ENCODE results near the gene EPGN. TPM values are rescaled to one million over a fixed set of nuclear protein-coding genes. Genes with fewer than 3 reads are reported as not detected.

EPGN gene
- total RNA-seq, 2 experiments from 2014 or later: not detected

DNA sequence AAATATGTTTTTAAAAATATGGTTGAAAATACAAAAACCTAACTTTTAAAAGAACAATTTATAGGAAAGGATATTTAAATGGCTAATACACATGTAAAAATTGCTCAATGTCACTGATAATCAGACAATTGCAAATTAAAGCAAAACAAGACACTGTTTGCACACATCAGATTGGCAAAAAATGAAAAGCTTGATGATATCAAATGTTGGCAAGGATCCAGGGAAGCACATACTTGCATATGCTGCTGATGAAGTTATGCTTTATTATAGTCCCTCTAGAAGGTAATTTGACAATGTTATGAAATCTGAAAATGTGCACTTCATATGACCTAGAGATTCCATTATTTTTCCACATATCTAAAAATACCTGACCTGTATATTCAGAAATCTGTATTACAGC is 45.7 kb upstream of the EPGN start:
- Histone ChIP-seq H3K4me2 (ENCODE audit: low read length) (no peak overlapping the region), H3K9me2 (ENCODE audit: insufficient read depth, low read length) (no peaks in the 10 kb centered on the region), H2AFZ (ENCODE audit: low read length) (no peak overlapping the region), H3K36me3 (ENCODE audit: insufficient read depth, low read length) (no peaks in the 10 kb centered on the region), H4K20me1 (ENCODE audit: insufficient read depth, low read length) (no peaks in the 10 kb centered on the region), H3K79me2 (ENCODE audit: insufficient read depth, low read depth, low read length) (no peaks in the 10 kb centered on the region), H3K4me3 (ENCODE audit: low read depth, low read length, poor library complexity, severe bottlenecking) (no peak overlapping the region), H3K27ac (ENCODE audit: low read depth, low read length, poor library complexity, severe bottlenecking) (no peak overlapping the region), H3K9me3 (ENCODE audit: low read length) (no peaks in the 10 kb centered on the region), H3K4me1 (ENCODE audit: insufficient read depth, low read length, poor library complexity, severe bottlenecking) (no peaks in the 10 kb centered on the region)
- ChIA-PET POLR2A (interaction anchor here (0.5 to 1.0 kb wide), 2 partner anchors 44 to 173 kb away, joined by 3 read pairs; no protein-coding TSS in a partner anchor), CTCF (ENCODE audit: unreplicated experiment) (interaction anchor here (0.6 kb wide), 1 partner anchor 35 kb away, joined by 3 read pairs; no protein-coding TSS in a partner anchor)
- DNase-seq (ENCODE audit: low spot score): no peak
- BruUV-seq (replicated peaks): no TSS peak
- intact Hi-C loops (cut with micrococcal nuclease; ENCODE audit: unreplicated experiment): no loop called here
- TF ChIP-seq, protein P1, sequence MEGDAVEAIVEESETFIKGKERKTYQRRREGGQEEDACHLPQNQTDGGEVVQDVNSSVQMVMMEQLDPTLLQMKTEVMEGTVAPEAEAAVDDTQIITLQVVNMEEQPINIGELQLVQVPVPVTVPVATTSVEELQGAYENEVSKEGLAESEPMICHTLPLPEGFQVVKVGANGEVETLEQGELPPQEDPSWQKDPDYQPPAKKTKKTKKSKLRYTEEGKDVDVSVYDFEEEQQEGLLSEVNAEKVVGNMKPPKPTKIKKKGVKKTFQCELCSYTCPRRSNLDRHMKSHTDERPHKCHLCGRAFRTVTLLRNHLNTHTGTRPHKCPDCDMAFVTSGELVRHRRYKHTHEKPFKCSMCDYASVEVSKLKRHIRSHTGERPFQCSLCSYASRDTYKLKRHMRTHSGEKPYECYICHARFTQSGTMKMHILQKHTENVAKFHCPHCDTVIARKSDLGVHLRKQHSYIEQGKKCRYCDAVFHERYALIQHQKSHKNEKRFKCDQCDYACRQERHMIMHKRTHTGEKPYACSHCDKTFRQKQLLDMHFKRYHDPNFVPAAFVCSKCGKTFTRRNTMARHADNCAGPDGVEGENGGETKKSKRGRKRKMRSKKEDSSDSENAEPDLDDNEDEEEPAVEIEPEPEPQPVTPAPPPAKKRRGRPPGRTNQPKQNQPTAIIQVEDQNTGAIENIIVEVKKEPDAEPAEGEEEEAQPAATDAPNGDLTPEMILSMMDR (conservative IDR thresholded peaks at IDR 0.05; ENCODE audit: low read length): no peak
- TF ChIP-seq EZH2phosphoT487 (IDR thresholded peaks at IDR 0.05; ENCODE audit: borderline replicate concordance, low read depth, low read length): no peak

DNA sequence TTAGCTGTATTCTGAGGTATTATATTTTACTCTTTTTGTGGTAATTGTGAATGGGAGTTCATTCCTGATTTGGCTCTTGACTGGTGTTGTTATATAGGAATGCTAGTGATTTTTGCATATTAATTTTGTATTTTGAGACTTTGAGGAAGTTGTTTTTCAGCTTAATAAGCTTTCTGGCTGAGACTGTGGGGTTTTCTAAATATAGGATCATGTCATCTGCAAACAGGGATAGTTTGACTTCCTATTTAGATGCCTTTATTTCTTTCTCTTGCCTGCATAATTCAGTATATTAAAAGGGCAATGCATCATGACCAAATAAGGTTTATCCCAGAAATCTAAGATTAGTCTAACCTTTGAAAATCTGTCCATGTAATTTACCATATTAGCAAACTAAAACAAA is 44.7 kb upstream of the EPGN start:
- POLR2A ChIA-PET: no interaction called here
- DNase-seq (ENCODE audit: low spot score): no peak
- intact Hi-C loops (cut with micrococcal nuclease; ENCODE audit: unreplicated experiment): no loop called here
- Histone ChIP-seq H4K20me1 (ENCODE audit: insufficient read depth, low read length) (no peaks in the 10 kb centered on the region), H3K9me3 (ENCODE audit: low read length) (no peaks in the 10 kb centered on the region), H3K9me2 (ENCODE audit: insufficient read depth, low read length) (no peaks in the 10 kb centered on the region), H3K4me1 (ENCODE audit: insufficient read depth, low read length, poor library complexity, severe bottlenecking) (no peaks in the 10 kb centered on the region), H3K79me2 (ENCODE audit: insufficient read depth, low read depth, low read length) (no peaks in the 10 kb centered on the region), H3K36me3 (ENCODE audit: insufficient read depth, low read length) (no peaks in the 10 kb centered on the region), H3K4me3 (ENCODE audit: low read depth, low read length, poor library complexity, severe bottlenecking) (no peak overlapping the region), H3K27ac (ENCODE audit: low read depth, low read length, poor library complexity, severe bottlenecking) (no peak overlapping the region), H3K4me2 (ENCODE audit: low read length) (no peak overlapping the region), H2AFZ (ENCODE audit: low read length) (no peak overlapping the region)
- CTCF ChIA-PET (ENCODE audit: unreplicated experiment): no interaction called here
- TF ChIP-seq, protein P1 (conservative IDR thresholded peaks at IDR 0.05; ENCODE audit: low read length): no peak
- TF ChIP-seq EZH2phosphoT487 (IDR thresholded peaks at IDR 0.05; ENCODE audit: borderline replicate concordance, low read depth, low read length): no peak
- no TSS peak for BruUV-seq (replicated peaks)

DNA sequence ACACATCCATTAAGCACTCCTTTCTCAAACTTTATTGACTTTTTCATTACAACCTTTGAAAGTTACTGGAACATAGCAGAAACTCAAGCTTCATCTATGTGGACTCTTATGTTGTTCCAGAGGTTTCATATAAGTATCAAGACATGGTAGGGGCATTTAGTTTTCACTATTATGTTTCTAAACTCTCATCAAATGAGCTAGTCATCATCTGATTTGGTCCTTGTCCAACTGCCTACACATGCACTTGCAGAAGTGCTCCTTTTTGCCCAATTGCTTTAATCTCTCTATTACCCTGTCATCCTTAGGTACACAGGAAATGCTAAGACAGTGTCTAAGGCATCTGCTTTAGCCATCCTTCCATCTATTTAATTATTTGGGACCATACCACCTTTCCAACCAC is 42.2 kb upstream of the EPGN start:
- H3K4me1 ChIP-seq (ENCODE audit: insufficient read depth, low read length, poor library complexity, severe bottlenecking): no peaks in the 10 kb centered on the region
- H4K20me1 ChIP-seq (ENCODE audit: insufficient read depth, low read length): no peaks in the 10 kb centered on the region
- no peak overlapping the region for H2AFZ ChIP-seq (ENCODE audit: low read length)
- DNase-seq (ENCODE audit: low spot score): no peak
- no peak overlapping the region for H3K27ac ChIP-seq (ENCODE audit: low read depth, low read length, poor library complexity, severe bottlenecking)
- intact Hi-C loops (cut with micrococcal nuclease; ENCODE audit: unreplicated experiment): no loop called here
- BruUV-seq (replicated peaks): no TSS peak
- no peaks in the 10 kb centered on the region for H3K79me2 ChIP-seq (ENCODE audit: insufficient read depth, low read depth, low read length)
- H3K9me2 ChIP-seq (ENCODE audit: insufficient read depth, low read length): no peaks in the 10 kb centered on the region
- ChIA-PET POLR2A (interaction anchor here (1.1 to 1.4 kb wide), 2 partner anchors 9 to 10 kb away, joined by 3 read pairs; no protein-coding TSS in a partner anchor), CTCF (ENCODE audit: unreplicated experiment) (no interaction called here)
- no peak for TF ChIP-seq EZH2phosphoT487 (IDR thresholded peaks at IDR 0.05; ENCODE audit: borderline replicate concordance, low read depth, low read length)
- TF ChIP-seq, protein P1 (conservative IDR thresholded peaks at IDR 0.05; ENCODE audit: low read length): no peak
- H3K9me3 ChIP-seq (ENCODE audit: low read length): no peaks in the 10 kb centered on the region
- no peak overlapping the region for H3K4me2 ChIP-seq (ENCODE audit: low read length)
- H3K4me3 ChIP-seq (ENCODE audit: low read depth, low read length, poor library complexity, severe bottlenecking): no peak overlapping the region
- no peaks in the 10 kb centered on the region for H3K36me3 ChIP-seq (ENCODE audit: insufficient read depth, low read length)

Data from OCI-LY7 (cell line).